RWPE1 (cell line): ENCODE data around the gene ARL15.

Experiments used
- CTCF ChIA-PET: fragments of 350-600 bp; sonication (Branson Sonifier 250); formaldehyde crosslinking; extraction: SDS; loops from one replicate; lab custom pipeline; 2021; lab: Yijun Ruan, JAX
- POLR2A ChIA-PET: fragments of 400-600 bp; formaldehyde crosslinking; extraction: SDS; loops from one replicate; lab custom pipeline; 2020; ENCODE audit warnings: antibody characterized with exemption; ENCODE audit not compliant: low non-redundant PET; lab: Yijun Ruan, JAX
- DNase-seq: peaks from one replicate; pipeline ENCODE4 v3.0.0; 2012; ENCODE audit warnings: low spot score
- H3K27ac ChIP-seq: fragments of 450-650 bp; 2 replicates; pipeline ENCODE4 v1.5.1; 2017
- TF ChIP-seq, protein P1 (sequence below): fragments of 450-650 bp; conservative IDR thresholded peaks from 2 replicates; pipeline ENCODE4 v1.5.1; 2017; ENCODE audit warnings: low read depth, mild to moderate bottlenecking

ARL15 gene

DNA sequence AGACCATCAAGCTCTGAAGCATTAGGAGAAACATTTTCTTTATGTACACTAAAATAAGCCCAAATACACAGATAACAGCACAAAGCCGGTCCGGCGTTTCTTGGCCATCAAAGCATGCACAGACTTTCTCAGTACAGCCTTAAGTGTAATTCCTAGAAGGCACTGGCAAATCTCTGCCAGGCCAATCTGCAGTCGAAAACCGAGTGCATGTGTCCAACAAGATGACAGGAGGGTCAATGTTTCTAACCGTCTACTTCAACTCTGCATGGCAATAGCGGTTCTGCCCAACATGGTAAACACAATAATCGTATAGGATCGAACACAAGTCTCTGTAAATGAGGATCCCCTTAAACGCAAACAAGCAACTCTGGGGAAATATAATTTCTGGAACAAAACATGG, 1.1 kb downstream of the ARL15 start:
- CTCF ChIA-PET = interaction anchor here (0.6 to 1.7 kb wide), 8 partner anchors 15 to 180 kb away, joined by 3 to 11 read pairs (median 4); no protein-coding TSS in a partner anchor
- POLR2A ChIA-PET = no interaction called here
- peak; percentile 15 for DNase-seq
- peak overlapping the region; percentile 88 for H3K27ac ChIP-seq
- TF ChIP-seq, protein P1, sequence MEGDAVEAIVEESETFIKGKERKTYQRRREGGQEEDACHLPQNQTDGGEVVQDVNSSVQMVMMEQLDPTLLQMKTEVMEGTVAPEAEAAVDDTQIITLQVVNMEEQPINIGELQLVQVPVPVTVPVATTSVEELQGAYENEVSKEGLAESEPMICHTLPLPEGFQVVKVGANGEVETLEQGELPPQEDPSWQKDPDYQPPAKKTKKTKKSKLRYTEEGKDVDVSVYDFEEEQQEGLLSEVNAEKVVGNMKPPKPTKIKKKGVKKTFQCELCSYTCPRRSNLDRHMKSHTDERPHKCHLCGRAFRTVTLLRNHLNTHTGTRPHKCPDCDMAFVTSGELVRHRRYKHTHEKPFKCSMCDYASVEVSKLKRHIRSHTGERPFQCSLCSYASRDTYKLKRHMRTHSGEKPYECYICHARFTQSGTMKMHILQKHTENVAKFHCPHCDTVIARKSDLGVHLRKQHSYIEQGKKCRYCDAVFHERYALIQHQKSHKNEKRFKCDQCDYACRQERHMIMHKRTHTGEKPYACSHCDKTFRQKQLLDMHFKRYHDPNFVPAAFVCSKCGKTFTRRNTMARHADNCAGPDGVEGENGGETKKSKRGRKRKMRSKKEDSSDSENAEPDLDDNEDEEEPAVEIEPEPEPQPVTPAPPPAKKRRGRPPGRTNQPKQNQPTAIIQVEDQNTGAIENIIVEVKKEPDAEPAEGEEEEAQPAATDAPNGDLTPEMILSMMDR = no peak

- TF ChIP-seq, protein P1 = no peak
- no peak overlapping the region for H3K27ac ChIP-seq
- ChIA-PET CTCF (interaction anchor here (0.7 kb wide), 1 partner anchor 185 kb away, joined by 7 read pairs; no protein-coding TSS in a partner anchor), POLR2A (no interaction called here)
- DNase-seq = no peak
These were observed 2.8 kb downstream of the ARL15 start for GRCh38 chr5:54307583-54307982.

DNA sequence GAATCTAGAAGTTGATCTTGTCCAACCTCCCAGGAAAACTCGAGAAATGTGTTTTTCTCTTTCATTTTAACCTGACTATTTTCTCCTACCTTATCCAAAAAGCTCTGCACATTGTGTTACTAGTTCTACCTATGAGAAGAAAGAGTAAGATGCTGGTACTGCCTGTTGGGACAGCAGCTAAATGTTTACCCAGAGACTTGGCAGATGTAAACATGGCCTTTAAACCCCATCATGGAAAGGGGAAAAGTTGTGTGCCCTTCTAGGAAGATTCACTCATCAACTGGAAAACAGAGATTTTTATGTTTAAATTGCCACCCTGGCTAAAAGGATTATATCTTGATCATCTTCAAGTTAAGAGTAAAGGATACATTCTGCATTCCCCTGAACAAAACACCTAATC, 3.5 kb downstream of the ARL15 start:
- TF ChIP-seq, protein P1 = no peak
- DNase-seq = no peak
- CTCF ChIA-PET = interaction anchor here (0.5 kb wide), 1 partner anchor 865 kb away, joined by 3 read pairs; no protein-coding TSS in a partner anchor
- no peak overlapping the region for H3K27ac ChIP-seq
- POLR2A ChIA-PET = no interaction called here

GRCh38 chr5:54305737-54306136, 4.6 kb downstream of the ARL15 start:
- no peak overlapping the region for H3K27ac ChIP-seq
- CTCF ChIA-PET = interaction anchor here (0.8 kb wide), 1 partner anchor 62 kb away, joined by 3 read pairs; no protein-coding TSS in a partner anchor
- TF ChIP-seq, protein P1 = no peak
- no peak for DNase-seq
- POLR2A ChIA-PET = no interaction called here

GRCh38 chr5:54304040-54304439, 6.3 kb downstream of the ARL15 start:
- TF ChIP-seq, protein P1 = no peak
- POLR2A ChIA-PET = no interaction called here
- DNase-seq = no peak
- H3K27ac ChIP-seq = no peak overlapping the region
- CTCF ChIA-PET = interaction anchor here (0.5 to 0.6 kb wide), 2 partner anchors 38 to 131 kb away, joined by 3 read pairs; no protein-coding TSS in a partner anchor

GRCh38 chr5:54302267-54302687, 8.1 kb downstream of the ARL15 start:
- POLR2A ChIA-PET = no interaction called here
- H3K27ac ChIP-seq = no peak overlapping the region
- DNase-seq = no peak
- TF ChIP-seq, protein P1 = no peak
- CTCF ChIA-PET = no interaction called here
